HG03280 (cell line): ENCODE results near the gene HAVCR1.
A peak's percentile ranks its signal among the peaks of the same experiment; 100 is the strongest.
"Not testable (repeated sequence)": the region's sequence is repeated elsewhere in the genome, so short reads cannot be mapped to it uniquely, and the experiment has no call there.

Source experiments
- ATAC-seq: cut with Tn5 transposase; IDR thresholded peaks from one replicate; pipeline ENCODE4 v1.9.1; 2021; ENCODE audit warnings: mild to moderate bottlenecking, moderate library complexity; ENCODE audit not compliant: unreplicated experiment

Gene HAVCR1

GRCh38 chr5:157051604-157052245 is 7.2 kb downstream of the HAVCR1 start:
- ATAC-seq, result no peak

GRCh38 chr5:157050050-157050449 is 8.9 kb downstream of the HAVCR1 start:
- ATAC-seq, result no peak

GRCh38 chr5:157049605-157050004 is 9.3 kb downstream of the HAVCR1 start:
- no peak for ATAC-seq

- ATAC-seq, result peak; percentile 65
These were observed 11.0 kb downstream of the HAVCR1 start for GRCh38 chr5:157047898-157048297.

GRCh38 chr5:157047016-157047415 is 11.9 kb downstream of the HAVCR1 start:
- not testable (repeated sequence) for ATAC-seq

GRCh38 chr5:157046041-157046440 is 12.9 kb downstream of the HAVCR1 start:
- no peak for ATAC-seq

GRCh38 chr5:157045601-157046000 is 13.3 kb downstream of the HAVCR1 start:
- ATAC-seq, result no peak

GRCh38 chr5:157038568-157039187 is 20.2 kb downstream of the HAVCR1 start:
- ATAC-seq, result no peak

- not testable (repeated sequence) for ATAC-seq
These were observed 24.5 kb downstream of the HAVCR1 start for GRCh38 chr5:157034106-157035072.

GRCh38 chr5:157033071-157033583 is 25.8 kb downstream of the HAVCR1 start:
- ATAC-seq, result no peak

- no peak for ATAC-seq
These were observed 28.2 kb downstream of the HAVCR1 start for GRCh38 chr5:157030692-157031091.

GRCh38 chr5:157029457-157029856 is 29.5 kb downstream of the HAVCR1 start:
- ATAC-seq, result no peak

GRCh38 chr5:157027663-157028062 is 31.3 kb downstream of the HAVCR1 start:
- ATAC-seq, result peak; percentile 91

- ATAC-seq, result no peak
These were observed 32.0 kb downstream of the HAVCR1 start for GRCh38 chr5:157026789-157027424.

- peak; percentile 29 for ATAC-seq
These were observed 33.7 kb downstream of the HAVCR1 start for GRCh38 chr5:157025093-157025698.

GRCh38 chr5:157024208-157024959 is 34.5 kb downstream of the HAVCR1 start:
- no peak for ATAC-seq

- no peak for ATAC-seq
These were observed 36.9 kb downstream of the HAVCR1 start for GRCh38 chr5:157022024-157022423.

GRCh38 chr5:157020511-157021222 is 38.2 kb downstream of the HAVCR1 start:
- ATAC-seq, result no peak

- ATAC-seq, result no peak
These were observed 38.9 kb downstream of the HAVCR1 start for GRCh38 chr5:157020002-157020401.
